Transverse colon (tissue), 4 donors: Measurements from ENCODE around the gene ALPK3.

Experiments
- EP300 ChIP-seq: sonication (generic); formaldehyde crosslinking; IDR thresholded peaks from one replicate; pipeline ENCODE4 v1.6.1; 2017; ENCODE audit warnings: antibody characterized with exemption, low read depth
- POLR2A ChIP-seq: fragments of 450-650 bp; IDR thresholded peaks from one replicate; pipeline ENCODE4 v1.6.1; 2016; ENCODE audit warnings: antibody characterized with exemption, mild to moderate bottlenecking, moderate library complexity
- POLR2AphosphoS5 ChIP-seq, 3 donors: sonication (generic); formaldehyde crosslinking; IDR thresholded peaks; one replicate each; pipeline ENCODE4 v1.6.1; 2016; ENCODE audit warnings: antibody characterized with exemption in 3 of 3
- TF ChIP-seq, protein P1 (sequence below), 5 experiments: fragments of 200-600 bp in 3 of 5; fragments of 450-650 bp in 2 of 5; sonication (generic) in 3 of 5; IDR thresholded peaks; 1 replicate in 2 of 5; 2 replicates in 3 of 5; pipeline ENCODE4 v1.5.1; 2016 to 2017; ENCODE audit warnings: antibody characterized with exemption in 5 of 5, inconsistent platforms in 3 of 5, mild to moderate bottlenecking in 2 of 5, moderate library complexity in 1 of 5

DNA sequence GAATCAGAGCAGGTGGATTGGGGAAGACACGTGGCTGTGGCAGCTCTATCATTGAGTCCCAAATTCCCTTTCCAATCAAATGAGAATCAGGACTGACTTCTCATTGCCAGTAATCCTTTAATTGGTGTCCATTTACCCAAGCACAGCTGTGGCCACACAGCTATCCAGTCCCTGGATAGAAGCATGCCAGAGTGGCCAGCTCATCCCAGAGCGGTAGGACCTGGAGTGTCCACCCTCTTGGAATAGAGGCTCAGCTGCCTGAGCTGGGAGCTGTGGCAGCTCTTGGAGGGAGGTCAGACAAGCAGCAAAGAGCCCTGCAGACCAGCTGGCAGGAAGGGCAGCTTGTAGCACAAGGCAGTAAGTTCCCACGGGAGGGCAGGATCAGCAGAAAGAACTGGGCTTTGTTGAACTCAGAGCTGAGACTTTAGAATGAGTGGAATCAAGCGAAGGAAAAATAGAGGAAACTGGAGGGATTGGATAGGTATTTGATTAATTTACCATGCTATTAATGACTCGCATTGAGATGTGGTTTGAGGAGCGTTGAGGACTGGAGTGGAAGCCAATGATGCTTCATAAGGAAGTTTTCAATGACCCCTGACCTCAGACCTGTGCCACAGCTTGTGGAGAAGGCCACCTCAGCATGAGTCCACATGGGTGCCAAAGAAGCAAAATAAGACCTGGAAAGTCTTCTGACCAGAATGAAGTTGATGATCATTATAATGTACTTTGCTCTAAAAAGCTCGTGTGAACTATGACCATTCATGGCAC lies 6.9 kb upstream of the ALPK3 start:
- TF ChIP-seq, protein P1, sequence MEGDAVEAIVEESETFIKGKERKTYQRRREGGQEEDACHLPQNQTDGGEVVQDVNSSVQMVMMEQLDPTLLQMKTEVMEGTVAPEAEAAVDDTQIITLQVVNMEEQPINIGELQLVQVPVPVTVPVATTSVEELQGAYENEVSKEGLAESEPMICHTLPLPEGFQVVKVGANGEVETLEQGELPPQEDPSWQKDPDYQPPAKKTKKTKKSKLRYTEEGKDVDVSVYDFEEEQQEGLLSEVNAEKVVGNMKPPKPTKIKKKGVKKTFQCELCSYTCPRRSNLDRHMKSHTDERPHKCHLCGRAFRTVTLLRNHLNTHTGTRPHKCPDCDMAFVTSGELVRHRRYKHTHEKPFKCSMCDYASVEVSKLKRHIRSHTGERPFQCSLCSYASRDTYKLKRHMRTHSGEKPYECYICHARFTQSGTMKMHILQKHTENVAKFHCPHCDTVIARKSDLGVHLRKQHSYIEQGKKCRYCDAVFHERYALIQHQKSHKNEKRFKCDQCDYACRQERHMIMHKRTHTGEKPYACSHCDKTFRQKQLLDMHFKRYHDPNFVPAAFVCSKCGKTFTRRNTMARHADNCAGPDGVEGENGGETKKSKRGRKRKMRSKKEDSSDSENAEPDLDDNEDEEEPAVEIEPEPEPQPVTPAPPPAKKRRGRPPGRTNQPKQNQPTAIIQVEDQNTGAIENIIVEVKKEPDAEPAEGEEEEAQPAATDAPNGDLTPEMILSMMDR (IDR thresholded peaks at IDR 0.05): no peak
- TF ChIP-seq POLR2A: no peak
- TF ChIP-seq EP300: no peak
- no peak for TF ChIP-seq POLR2AphosphoS5 (IDR thresholded peaks at IDR 0.05)
